HL-60 (cell line): Measurements from ENCODE around the gene CEP128.

Experiments
- DNase-seq, 2 experiments: peaks; one replicate each; pipeline ENCODE4 v3.0.0-alpha.2; 2010 to 2020; ENCODE audit warnings: low read depth in 1 of 2, low spot score in 1 of 2
- H3K27ac ChIP-seq: fragments of 250-450 bp; sonication (Bioruptor Pico); replicated peaks from 2 replicates; pipeline ENCODE4 v1.5.1; 2020; ENCODE audit warnings: mild to moderate bottlenecking, moderate library complexity
- H3K27me3 ChIP-seq: fragments of 250-450 bp; sonication (Bioruptor Pico); 2 replicates; pipeline ENCODE4 v1.5.1; 2021; ENCODE audit warnings: mild to moderate bottlenecking, moderate library complexity; ENCODE audit not compliant: insufficient read depth, poor library complexity, severe bottlenecking
- H3K4me3 ChIP-seq: replicated peaks from 2 replicates; pipeline ENCODE4 v1.5.1; 2011; ENCODE audit warnings: mild to moderate bottlenecking, control low read depth, low read length; ENCODE audit not compliant: insufficient read depth
- GABPA ChIP-seq: IDR thresholded peaks from 2 replicates; pipeline ENCODE4 v1.6.1; 2012; ENCODE audit warnings: low read depth
- POLR2AphosphoS5 ChIP-seq: IDR thresholded peaks from 2 replicates; pipeline ENCODE4 v1.6.1; 2012; ENCODE audit warnings: low read depth
- SPI1 ChIP-seq: IDR thresholded peaks from 2 replicates; pipeline ENCODE4 v1.6.1; 2012; ENCODE audit warnings: low read depth, mild to moderate bottlenecking, borderline replicate concordance
- long read RNA-seq: library from polyadenylated mRNA; unstranded; transcript quantifications from one replicate; pipeline ENCODE4 v2.0.0, GENCODE V29; 2020
- TF ChIP-seq, protein P1 (sequence below): IDR thresholded peaks from one replicate; pipeline ENCODE4 v1.5.1; 2011; ENCODE audit warnings: low read length, control low read depth, inconsistent platforms; ENCODE audit not compliant: insufficient read depth
- TF ChIP-seq, protein P2 (sequence below): IDR thresholded peaks from 2 replicates; pipeline ENCODE4 v1.6.1; 2012; ENCODE audit warnings: low read depth; ENCODE audit not compliant: insufficient replicate concordance

The CEP128 gene
- long read RNA-seq, full-length matches to known transcripts, result 1 of 36 reads
- long read RNA-seq, partial matches to known transcripts, result 22 of 36 reads
- long read RNA-seq, other reads (novel, unspliced or antisense), result 13 of 36 reads

DNA sequence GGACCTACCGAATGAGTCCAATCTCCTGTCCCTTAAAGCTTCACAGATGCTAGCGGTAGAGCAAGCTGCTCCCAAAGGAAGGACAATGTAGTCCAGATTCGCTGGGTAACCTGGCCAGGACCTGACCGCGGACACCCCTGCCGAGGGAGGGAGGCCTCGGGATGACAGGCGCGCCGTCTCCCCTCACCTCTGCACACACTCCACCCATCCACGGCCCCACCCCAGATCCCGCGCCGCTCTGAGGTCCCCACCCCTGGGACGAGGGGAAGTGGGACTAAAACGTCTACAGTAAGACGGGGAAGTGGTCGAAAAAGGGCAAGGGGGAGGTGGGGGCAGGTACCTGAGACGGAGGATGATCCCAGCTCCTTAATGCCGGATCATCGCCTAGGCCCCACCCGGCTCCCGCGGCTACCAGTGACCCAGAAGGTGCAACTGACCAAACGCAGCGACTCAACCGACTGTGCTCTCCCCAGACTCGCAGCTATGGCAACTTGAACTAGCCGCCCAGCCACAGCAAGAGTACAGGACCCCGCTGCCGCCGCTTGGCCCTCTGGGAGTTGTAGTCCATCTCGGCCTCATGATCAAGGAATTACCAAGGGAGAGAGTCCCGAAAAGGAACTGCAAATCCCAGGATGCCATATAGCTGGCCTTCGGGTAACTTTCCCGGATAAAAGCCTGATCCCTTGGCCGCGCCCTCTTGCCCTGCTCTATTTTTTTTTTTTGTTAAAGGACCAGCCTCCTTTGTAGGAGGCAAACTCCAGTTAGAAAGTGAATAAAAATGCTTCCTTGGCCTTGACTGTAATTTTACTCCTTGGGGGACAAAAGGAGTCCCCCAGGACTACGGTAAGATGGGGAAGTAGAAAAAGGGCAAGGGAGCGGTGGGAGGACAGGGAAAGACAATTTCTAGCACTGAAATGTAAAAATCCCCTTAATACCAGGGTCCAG, at the start of gene CEP128:
TSS of gene CEP128 (minus strand) at position 498 of the 945 bp plus-strand sequence.
- TF ChIP-seq, protein P1, sequence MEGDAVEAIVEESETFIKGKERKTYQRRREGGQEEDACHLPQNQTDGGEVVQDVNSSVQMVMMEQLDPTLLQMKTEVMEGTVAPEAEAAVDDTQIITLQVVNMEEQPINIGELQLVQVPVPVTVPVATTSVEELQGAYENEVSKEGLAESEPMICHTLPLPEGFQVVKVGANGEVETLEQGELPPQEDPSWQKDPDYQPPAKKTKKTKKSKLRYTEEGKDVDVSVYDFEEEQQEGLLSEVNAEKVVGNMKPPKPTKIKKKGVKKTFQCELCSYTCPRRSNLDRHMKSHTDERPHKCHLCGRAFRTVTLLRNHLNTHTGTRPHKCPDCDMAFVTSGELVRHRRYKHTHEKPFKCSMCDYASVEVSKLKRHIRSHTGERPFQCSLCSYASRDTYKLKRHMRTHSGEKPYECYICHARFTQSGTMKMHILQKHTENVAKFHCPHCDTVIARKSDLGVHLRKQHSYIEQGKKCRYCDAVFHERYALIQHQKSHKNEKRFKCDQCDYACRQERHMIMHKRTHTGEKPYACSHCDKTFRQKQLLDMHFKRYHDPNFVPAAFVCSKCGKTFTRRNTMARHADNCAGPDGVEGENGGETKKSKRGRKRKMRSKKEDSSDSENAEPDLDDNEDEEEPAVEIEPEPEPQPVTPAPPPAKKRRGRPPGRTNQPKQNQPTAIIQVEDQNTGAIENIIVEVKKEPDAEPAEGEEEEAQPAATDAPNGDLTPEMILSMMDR, result no peak
- TF ChIP-seq, protein P2, sequence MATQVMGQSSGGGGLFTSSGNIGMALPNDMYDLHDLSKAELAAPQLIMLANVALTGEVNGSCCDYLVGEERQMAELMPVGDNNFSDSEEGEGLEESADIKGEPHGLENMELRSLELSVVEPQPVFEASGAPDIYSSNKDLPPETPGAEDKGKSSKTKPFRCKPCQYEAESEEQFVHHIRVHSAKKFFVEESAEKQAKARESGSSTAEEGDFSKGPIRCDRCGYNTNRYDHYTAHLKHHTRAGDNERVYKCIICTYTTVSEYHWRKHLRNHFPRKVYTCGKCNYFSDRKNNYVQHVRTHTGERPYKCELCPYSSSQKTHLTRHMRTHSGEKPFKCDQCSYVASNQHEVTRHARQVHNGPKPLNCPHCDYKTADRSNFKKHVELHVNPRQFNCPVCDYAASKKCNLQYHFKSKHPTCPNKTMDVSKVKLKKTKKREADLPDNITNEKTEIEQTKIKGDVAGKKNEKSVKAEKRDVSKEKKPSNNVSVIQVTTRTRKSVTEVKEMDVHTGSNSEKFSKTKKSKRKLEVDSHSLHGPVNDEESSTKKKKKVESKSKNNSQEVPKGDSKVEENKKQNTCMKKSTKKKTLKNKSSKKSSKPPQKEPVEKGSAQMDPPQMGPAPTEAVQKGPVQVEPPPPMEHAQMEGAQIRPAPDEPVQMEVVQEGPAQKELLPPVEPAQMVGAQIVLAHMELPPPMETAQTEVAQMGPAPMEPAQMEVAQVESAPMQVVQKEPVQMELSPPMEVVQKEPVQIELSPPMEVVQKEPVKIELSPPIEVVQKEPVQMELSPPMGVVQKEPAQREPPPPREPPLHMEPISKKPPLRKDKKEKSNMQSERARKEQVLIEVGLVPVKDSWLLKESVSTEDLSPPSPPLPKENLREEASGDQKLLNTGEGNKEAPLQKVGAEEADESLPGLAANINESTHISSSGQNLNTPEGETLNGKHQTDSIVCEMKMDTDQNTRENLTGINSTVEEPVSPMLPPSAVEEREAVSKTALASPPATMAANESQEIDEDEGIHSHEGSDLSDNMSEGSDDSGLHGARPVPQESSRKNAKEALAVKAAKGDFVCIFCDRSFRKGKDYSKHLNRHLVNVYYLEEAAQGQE, result no peak
- TF ChIP-seq SPI1 (peak; percentile 32; the same call in 1 of the 2 replicates), POLR2AphosphoS5 (no peak)
- DNase-seq, result peak; percentile 60 to 91
- Histone ChIP-seq H3K4me3 (peak within 1 kb of the TSS; percentile 72), H3K27me3 (no peaks in the 10 kb centered on the region), H3K27ac (peak within 1 kb of the TSS; percentile 74)

DNA sequence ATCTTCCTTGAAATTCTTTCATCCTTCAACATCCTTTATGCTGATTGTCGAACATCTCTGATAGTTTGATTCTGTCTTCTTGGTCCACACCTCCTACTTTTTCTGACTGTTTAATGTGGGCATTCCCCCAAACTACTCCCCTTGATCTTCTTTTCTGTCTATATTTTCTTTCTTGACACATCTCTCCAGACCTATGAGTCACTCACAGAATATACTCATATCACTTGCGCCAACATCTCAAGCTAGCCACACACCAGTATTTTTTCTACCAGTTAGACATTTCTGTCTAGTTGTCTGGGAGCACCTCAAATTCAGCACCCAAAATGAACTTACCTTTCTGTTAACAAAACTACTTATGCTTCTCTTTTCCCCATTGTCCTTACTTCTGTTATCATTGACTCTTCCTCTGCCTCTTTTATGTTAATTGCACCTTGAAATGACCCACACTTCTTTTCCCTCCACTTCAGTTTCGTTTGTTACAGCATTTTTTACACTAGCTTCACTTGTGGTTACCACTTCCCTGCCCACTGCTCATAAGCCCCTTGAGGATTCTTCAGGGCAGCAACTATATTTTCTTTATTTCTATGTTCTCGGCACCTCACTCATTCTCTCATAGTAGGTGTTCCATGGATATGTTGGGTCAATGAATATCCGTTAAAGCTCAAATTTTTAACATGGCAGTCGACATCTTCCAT, 47.3 kb upstream of the CEP128 start:
- H3K4me3 ChIP-seq, result no peak overlapping the region
- no peak for DNase-seq
- H3K27ac ChIP-seq, result no peak overlapping the region
- TF ChIP-seq POLR2AphosphoS5 (no peak), GABPA (no peak), SPI1 (no peak)
- TF ChIP-seq, protein P2, result no peak
- TF ChIP-seq, protein P1, result no peak
- H3K27me3 ChIP-seq, result no peaks in the 10 kb centered on the region

DNA sequence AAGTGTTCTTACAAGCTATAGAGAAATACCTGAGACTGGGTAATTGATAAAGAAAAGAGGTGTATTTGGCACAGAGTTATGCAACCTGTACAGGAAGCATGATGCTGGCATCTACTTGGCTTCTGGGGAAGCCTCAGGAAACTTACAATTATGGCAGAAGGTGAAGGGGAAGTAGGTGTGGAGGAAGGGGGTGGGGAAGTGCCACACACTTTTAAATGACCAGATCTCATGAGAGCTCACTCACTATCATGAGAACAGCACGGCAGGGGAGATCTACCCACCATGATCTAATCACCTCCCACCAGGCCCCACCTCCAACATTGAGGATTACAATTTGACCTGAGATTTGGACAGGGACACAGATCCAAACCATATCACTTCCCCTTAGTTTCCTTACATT, 46.7 kb upstream of the CEP128 start:
- no peak overlapping the region for H3K4me3 ChIP-seq
- H3K27ac ChIP-seq, result no peak overlapping the region
- H3K27me3 ChIP-seq, result no peaks in the 10 kb centered on the region
- no peak for DNase-seq
- TF ChIP-seq, protein P2, result no peak
- TF ChIP-seq GABPA (no peak), POLR2AphosphoS5 (no peak), SPI1 (no peak)
- TF ChIP-seq, protein P1, result no peak
